Cardiac muscle cell (in vitro differentiated cells and primary cell): ENCODE measurements around the gene NMS. TPM values are rescaled to one million over a fixed set of nuclear protein-coding genes. Genes with fewer than 3 reads are reported as not detected.

Source experiments
- DNase-seq, 2 donors: peaks; one replicate each; pipeline versions ENCODE4 v3.0.0 to v3.0.0-alpha.2; 2010 to 2017; ENCODE audit warnings: low read depth in 1 of 2, low spot score in 1 of 2
- H3K27ac ChIP-seq: fragments of 200-600 bp; sonication (generic); 2 replicates; pipeline ENCODE4 v1.5.1; 2016
- H3K27me3 ChIP-seq: fragments of 200-600 bp; sonication (generic); 2 replicates; pipeline ENCODE4 v1.6.0; 2016; ENCODE audit warnings: control low read depth
- H3K36me3 ChIP-seq: fragments of 200-600 bp; sonication (generic); 2 replicates; pipeline ENCODE4 v1.5.1; 2016; ENCODE audit warnings: control low read depth
- H3K4me1 ChIP-seq: fragments of 200-600 bp; sonication (generic); 2 replicates; pipeline ENCODE4 v1.8.1; 2017; ENCODE audit warnings: low read depth, mild to moderate bottlenecking, mixed run types
- H3K4me3 ChIP-seq: fragments of 200-600 bp; sonication (generic); 2 replicates; pipeline ENCODE4 v1.5.1; 2016; ENCODE audit warnings: mild to moderate bottlenecking
- H3K9me3 ChIP-seq: fragments of 200-600 bp; sonication (generic); 2 replicates; pipeline ENCODE4 v1.5.1; 2017; ENCODE audit warnings: low read depth, mild to moderate bottlenecking, control low read depth
- CTCF ChIP-seq: IDR thresholded peaks from 2 replicates; pipeline ENCODE4 v1.5.1; 2012; ENCODE audit warnings: low read depth, mild to moderate bottlenecking, low read length
- polyA plus RNA-seq: library from polyadenylated mRNA; unstranded; fragments of >200 nt; fragmentation: Nextera tagmentation; extraction: Ambion mirVana; gene quantifications from 2 replicates; pipeline ENCODE4 v1.2.1, GENCODE V29; 2016
- total RNA-seq: library from RNA; depleted of rRNA; stranded (reverse); fragments of >200 nt; gene quantifications from 2 replicates; pipeline ENCODE4 v1.2.3, GENCODE V29; 2016

NMS gene
- total and polyA plus RNA-seq, 2 experiments from 2014 or later: not detected

- Histone ChIP-seq H3K9me3 (no peaks in the 10 kb centered on the region), H3K4me1 (no peaks in the 10 kb centered on the region), H3K27ac (no peak overlapping the region), H3K36me3 (no peaks in the 10 kb centered on the region), H3K4me3 (no peak overlapping the region), H3K27me3 (no peaks in the 10 kb centered on the region)
- TF ChIP-seq CTCF: no peak
- no peak for DNase-seq
Observed at GRCh38 chr2:100425573-100426383, 44.5 kb upstream of the NMS start.

- no peak for DNase-seq
- Histone ChIP-seq H3K9me3 (no peaks in the 10 kb centered on the region), H3K36me3 (no peaks in the 10 kb centered on the region), H3K4me3 (no peak overlapping the region), H3K27ac (no peak overlapping the region), H3K27me3 (no peaks in the 10 kb centered on the region), H3K4me1 (no peaks in the 10 kb centered on the region)
- TF ChIP-seq CTCF: no peak
Observed at GRCh38 chr2:100426384-100426720, 43.9 kb upstream of the NMS start.

- Histone ChIP-seq H3K4me3 (no peak overlapping the region), H3K27ac (no peak overlapping the region), H3K27me3 (no peaks in the 10 kb centered on the region), H3K4me1 (no peaks in the 10 kb centered on the region), H3K36me3 (no peaks in the 10 kb centered on the region), H3K9me3 (no peaks in the 10 kb centered on the region)
- TF ChIP-seq CTCF: no peak
- no peak for DNase-seq
Observed at GRCh38 chr2:100427111-100427510, 43.2 kb upstream of the NMS start.

- Histone ChIP-seq H3K27ac (no peak overlapping the region), H3K9me3 (no peaks in the 10 kb centered on the region), H3K27me3 (no peaks in the 10 kb centered on the region), H3K36me3 (no peaks in the 10 kb centered on the region), H3K4me1 (no peaks in the 10 kb centered on the region), H3K4me3 (no peak overlapping the region)
- peak; percentile 53 for TF ChIP-seq CTCF
- peak; percentile 62 to 64 for DNase-seq
Observed at GRCh38 chr2:100427627-100428258, 42.5 kb upstream of the NMS start.

GRCh38 chr2:100429726-100430125 is 40.6 kb upstream of the NMS start:
- TF ChIP-seq CTCF: no peak
- no peak for DNase-seq
- H3K36me3 ChIP-seq: no peaks in the 10 kb centered on the region
- H3K27me3 ChIP-seq: no peaks in the 10 kb centered on the region
- no peaks in the 10 kb centered on the region for H3K9me3 ChIP-seq
- no peak overlapping the region for H3K27ac ChIP-seq
- H3K4me3 ChIP-seq: no peak overlapping the region
- H3K4me1 ChIP-seq: no peaks in the 10 kb centered on the region
